GM21786 (cell line): ENCODE results near the gene PJA1.
A peak's percentile ranks its signal among the peaks of the same experiment; 100 is the strongest.

Experiments used
- ATAC-seq: cut with Tn5 transposase; IDR thresholded peaks from one replicate; pipeline ENCODE4 v1.9.1; 2021; ENCODE audit not compliant: unreplicated experiment

PJA1 gene, protein sequence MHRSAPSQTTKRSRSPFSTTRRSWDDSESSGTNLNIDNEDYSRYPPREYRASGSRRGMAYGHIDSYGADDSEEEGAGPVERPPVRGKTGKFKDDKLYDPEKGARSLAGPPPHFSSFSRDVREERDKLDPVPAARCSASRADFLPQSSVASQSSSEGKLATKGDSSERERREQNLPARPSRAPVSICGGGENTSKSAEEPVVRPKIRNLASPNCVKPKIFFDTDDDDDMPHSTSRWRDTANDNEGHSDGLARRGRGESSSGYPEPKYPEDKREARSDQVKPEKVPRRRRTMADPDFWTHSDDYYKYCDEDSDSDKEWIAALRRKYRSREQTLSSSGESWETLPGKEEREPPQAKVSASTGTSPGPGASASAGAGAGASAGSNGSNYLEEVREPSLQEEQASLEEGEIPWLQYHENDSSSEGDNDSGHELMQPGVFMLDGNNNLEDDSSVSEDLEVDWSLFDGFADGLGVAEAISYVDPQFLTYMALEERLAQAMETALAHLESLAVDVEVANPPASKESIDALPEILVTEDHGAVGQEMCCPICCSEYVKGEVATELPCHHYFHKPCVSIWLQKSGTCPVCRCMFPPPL

DNA sequence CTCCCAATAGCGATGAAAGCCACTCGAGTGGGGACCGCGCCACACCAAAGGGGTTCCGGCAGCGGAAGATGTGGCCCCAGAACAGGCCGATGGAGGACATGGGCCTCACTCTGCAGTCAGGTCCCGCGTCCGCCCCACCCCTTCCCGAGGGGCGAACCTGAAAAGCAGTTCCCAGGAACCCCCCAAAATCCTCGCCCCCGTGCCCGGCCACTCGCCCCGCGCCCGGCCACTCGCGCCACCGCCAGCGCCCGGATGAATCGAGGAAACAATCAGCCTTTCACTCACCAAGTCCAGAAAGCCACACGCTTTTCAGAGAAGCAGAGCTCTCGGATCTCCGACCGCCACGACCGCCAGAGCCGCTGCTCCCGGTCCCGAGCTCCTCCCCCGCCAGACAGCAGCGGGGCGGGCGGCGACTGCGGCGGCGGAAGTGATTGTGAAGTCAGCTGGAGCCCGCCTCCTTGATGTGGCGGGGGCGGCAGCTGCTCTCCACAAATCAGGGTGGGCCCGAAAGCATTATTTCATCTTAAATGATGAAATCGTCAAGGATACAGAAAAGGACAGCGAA is at the start of gene PJA1:
TSS of gene PJA1 (minus strand) at position 367 of the 565 bp plus-strand sequence. CDS start 2,380 bp downstream, outside the sequence.
- ATAC-seq: peak; percentile 88

DNA sequence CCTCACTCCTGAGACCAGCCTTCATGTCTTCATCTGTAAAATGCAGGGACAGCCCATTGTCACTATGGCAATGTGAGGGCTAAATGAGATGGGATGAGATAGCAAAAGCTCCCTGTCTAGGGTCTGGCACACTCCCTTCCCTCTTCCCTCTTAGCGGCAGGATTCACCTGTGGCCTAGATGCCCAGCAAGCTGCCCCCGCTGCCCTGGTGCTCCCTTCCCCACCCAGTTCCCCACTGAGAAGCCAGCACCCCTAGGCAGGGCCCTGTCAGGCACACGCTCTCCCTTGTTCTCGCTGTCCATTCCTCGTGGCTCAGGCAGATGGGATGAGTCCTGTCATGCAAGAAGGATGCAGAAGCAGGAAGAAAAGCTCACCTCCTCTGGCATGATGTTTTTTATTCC is 49.2 kb upstream of the PJA1 start:
- no peak for ATAC-seq

- no peak for ATAC-seq
Observed at GRCh38 chrX:69211701-69212100, 46.4 kb upstream of the PJA1 start.

GRCh38 chrX:69210581-69210980 is 45.3 kb upstream of the PJA1 start:
- no peak for ATAC-seq

DNA sequence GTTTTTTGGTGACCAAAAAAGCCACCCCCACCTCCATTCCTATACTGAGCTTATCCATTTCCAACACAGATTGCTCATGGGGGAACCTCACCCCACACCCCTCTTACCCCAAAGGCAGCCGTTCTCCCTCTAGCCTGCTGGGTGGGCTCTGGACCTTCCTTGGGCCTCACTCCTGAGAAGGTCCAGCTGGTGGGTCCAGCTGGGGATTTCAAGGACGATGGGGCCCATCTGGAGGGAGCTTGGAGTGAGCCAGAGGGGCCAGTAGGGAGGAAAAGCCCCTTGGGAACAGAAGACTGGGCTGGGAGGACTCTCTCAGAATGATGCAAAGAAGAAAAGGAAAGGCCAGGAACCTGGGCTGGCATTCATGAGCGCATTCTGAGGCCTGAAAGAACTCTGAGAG is 42.0 kb upstream of the PJA1 start:
- ATAC-seq: no peak

- no peak for ATAC-seq
Observed at GRCh38 chrX:69203638-69204037, 38.4 kb upstream of the PJA1 start.

DNA sequence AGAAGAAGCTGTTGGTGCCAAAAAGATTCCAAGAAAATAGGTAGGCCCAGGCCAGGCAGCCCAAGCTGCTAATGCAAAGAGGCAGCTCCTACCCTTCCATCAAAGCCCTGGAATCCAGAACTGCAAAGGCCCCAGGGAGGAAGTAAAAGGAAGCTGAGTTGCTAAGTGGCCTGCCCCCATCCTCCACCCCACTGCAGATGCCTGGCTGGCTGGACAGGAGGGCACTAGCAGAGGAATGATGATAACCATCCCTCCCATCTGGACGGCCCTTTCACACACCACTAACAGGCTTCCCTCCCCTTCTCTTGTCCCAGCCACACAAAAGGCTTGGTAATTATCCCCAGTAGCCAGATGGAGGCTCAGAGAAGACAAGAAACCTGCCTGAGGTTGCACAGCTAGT is 32.4 kb upstream of the PJA1 start:
- no peak for ATAC-seq

DNA sequence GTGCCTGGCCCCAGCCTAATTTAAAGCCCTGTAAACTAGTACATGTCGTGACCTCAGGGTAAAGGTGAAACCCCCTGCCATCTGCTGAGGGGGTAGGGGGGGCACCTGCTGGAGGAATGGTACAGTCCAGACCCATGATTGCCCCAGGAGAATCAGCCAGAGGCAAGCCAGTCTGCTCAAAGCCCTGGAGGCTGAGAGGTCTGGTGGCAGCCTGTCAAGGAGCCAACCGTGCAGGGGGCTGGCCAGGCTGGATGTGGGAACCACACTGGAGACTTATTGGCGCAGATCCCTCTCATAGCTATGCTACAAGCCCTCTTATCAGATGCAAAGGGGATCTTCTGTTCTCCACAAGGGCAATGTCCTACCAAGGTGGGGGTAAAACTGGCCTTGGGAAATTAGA is 31.4 kb upstream of the PJA1 start:
- no peak for ATAC-seq

DNA sequence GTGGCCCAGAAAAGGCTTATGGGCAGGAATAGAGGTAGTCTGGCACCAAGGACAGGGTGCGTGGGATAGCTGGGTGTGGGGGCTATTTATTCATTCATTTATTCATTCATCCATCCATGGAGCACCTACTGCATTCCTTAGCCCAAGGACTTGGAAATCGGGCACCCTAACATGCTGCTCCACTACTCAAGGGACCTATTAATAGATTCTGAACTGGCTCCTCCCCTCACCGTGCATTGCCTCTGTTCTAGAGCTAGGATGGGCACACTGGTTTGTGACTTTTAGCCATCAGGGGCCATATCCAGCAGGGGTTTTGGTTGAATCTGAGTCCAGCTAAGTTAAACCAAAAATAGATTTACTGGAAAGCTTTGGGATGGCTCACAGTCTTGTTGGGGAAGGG is 30.6 kb upstream of the PJA1 start:
- ATAC-seq: no peak

GRCh38 chrX:69195192-69195591 is 29.9 kb upstream of the PJA1 start:
- no peak for ATAC-seq

DNA sequence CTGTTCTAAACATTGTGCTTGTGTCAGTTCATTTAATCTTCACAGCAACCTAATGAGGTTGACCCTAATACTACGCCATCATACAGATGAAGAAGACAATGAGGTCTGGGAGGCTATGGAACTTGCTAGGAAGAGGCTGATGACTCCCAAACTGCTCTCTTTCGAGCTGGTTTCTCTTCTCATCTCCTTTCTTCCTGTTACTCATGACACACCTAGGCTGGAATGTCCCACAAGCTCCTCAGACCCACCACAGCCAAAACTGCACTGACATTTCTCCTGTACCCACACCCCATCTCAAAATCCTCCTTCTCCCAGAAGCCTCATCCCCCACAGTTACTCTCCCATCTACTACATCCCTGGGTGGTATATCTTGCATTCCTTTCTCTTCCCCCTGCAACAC is 27.4 kb upstream of the PJA1 start:
- no peak for ATAC-seq

DNA sequence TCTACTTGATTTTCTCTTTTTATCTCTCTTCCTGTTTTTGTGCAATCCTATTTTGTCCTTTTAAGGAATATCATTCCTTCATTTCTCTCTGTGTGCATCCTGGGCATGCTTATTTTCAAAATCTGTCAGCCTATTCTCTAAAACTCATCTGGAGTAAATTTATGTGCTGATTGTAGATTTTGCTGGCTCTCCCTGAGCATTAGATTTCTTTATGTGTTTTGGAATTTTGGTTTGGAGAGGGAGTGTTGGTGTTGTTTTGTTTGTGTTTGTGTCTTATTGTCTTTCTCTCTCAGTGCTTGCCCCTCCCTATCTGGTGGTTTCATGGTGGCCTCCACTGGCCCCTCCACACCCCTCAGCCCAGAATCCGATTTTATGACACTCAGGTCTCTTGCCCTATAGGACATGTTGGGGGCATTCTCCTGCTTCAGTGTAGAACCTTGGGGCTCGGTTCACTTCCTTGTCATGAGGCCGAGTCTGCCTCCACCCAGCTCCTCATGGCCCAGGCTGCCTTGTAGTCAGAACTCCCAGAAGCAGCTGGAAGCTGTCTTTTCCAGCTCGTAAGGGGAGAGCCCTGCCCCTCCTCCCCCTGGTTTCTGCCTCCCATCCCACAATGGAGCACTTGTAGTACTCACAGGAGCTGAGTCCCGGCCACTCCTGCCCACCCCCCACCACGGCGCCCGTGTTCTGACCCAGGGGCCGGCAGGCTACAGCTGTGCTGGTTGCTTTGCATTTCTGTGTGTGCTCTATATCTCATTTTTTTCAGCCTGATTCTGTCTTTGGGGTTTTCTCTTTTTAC is 24.5 kb upstream of the PJA1 start:
- no peak for ATAC-seq

DNA sequence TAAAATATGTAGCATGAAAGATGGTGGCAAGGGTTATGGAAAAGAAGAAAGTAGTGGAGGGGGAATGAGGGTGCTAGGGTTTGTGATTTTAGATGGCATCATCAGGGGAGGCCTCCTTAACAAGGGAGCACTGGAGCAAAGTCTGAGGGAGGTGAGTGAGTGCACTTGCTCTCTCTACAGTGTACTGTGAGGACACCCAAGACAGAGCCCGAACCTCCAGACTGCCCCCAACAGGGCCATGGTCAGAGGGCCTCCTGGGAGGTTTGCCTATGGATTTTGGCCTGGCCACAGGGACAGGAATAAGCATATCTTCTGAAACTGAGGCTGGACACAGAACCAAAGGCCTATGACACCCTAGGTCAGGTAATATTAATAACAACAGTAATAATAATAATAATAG is 21.4 kb upstream of the PJA1 start:
- no peak for ATAC-seq

DNA sequence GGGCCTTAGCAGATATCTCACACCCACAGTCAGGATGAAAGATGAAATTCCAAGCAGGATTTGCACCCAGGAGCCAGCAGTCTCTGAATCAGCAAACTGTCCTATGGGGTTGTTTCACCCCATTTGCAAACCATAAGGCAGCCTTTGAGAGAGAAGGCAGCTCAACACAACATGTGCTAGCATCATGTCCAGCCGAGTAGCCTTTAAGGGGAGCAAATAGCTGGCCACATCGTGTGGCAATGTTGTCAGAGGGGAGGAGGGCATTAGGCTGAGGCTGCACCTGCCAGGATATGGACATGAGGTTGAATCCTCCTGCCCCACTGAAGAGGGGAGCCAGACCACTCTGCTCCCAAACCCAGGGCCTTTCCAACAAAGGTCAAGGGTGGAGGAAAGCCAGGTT is 20.6 kb upstream of the PJA1 start:
- ATAC-seq: no peak

GRCh38 chrX:69185141-69185540 is 19.9 kb upstream of the PJA1 start:
- no peak for ATAC-seq

GRCh38 chrX:69182818-69183380 is 17.6 kb upstream of the PJA1 start:
- no peak for ATAC-seq

GRCh38 chrX:69179380-69179911 is 14.2 kb upstream of the PJA1 start:
- ATAC-seq: no peak

- ATAC-seq: no peak
Observed at GRCh38 chrX:69178592-69178991, 13.3 kb upstream of the PJA1 start.

DNA sequence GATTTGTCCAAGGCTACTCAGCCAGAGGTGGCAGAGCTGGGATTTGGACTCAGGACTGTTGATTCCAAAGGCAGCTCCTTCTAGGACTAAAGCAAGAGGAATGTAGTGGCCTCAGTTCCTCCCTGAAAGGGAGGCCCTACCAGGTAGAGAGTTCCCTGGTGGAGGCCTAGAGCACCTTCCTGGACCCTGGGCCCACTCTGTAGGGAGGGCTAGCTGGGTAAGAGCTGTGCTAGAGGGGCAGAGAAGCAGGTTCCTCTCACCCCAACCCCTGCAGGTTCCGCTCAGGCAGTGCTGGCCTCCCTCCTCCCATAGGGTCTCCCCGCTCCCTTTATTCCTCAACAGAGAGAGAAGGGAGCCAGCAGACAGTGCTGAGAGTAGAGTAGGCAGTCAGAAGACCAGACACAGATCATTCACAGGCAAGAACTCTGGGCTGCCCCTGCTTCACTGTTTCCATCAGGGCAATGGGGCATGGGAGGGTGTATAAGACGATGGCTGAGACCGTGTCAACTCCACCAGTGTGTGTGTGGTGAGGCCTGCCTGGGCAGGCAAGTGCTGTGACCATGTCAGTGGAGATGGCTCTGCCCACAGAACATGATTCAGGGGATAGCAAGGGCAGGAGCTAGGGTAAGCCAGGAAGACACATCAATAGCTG is 12.4 kb upstream of the PJA1 start:
- no peak for ATAC-seq

GRCh38 chrX:69176053-69176452 is 10.8 kb upstream of the PJA1 start:
- no peak for ATAC-seq

DNA sequence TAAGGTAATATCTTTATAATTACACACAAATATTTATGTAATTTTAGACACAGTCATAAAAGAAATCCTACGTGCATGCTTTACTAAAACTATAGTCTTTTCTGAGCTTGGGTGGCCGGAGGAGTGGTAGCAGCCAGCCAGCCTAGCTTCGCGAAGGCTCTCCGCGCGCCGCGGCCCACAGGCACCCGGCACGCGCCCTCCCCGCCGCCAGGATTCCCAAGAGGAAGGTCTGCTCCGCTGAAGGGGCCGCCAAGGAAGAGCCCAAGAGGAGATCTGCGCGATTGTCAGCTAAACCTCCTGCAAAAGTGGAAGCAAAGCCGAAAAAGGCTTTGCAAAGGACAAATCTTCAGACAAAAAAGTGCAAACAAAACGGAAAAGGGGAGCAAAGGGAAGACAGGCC is 8.7 kb upstream of the PJA1 start:
- no peak for ATAC-seq
